ENCODE data around the gene SYNE1. TPM values are rescaled to one million over a fixed set of nuclear protein-coding genes. Genes with fewer than 3 reads are reported as not detected.

Gene SYNE1
- total and polyA plus RNA-seq, 11 donors = 25.0 to 178 (median 112) TPM

GRCh38 chr6:152355166-152355565, 282.0 kb downstream of the SYNE1 start:
- ATAC-seq (no peak), DNase-seq (no peak)
- Histone ChIP-seq H3K9me3 (no peaks in the 10 kb centered on the region), H3K36me3 (peaks cover 0 to 100% (median 77%) of the 10 kb centered on the region in 9 donors), H3K27me3 (no peaks in the 10 kb centered on the region), H3K4me3 (no peak overlapping the region), H3K4me1 (peaks cover 0 to 33% (median 10%) of the 10 kb centered on the region in 12 donors), H3K27ac (peak overlapping the region in 4 of 12 donors; percentile 7 to 44 (median 28))
- intact Hi-C loops (cut with DNase I) = no loop called here
- no peak for TF ChIP-seq POLR2A (IDR thresholded peaks at IDR 0.05)
- TF ChIP-seq CTCF (IDR thresholded peaks at IDR 0.05) = no peak

GRCh38 chr6:152353440-152353839, 283.7 kb downstream of the SYNE1 start:
- no peaks in the 10 kb centered on the region for H3K9me3 ChIP-seq
- 63 to 68% (median 64%) methylated on average over 6 of the region's 6 CpGs for WGBS, 4 donors

GRCh38 chr6:152351742-152352141, 285.4 kb downstream of the SYNE1 start:
- peak in 3 of 4 donors; percentile 37 to 44 (median 38) for ATAC-seq

More at GRCh38 chr6:152353440-152353839, 283.7 kb downstream of the SYNE1 start:
- no peaks in the 10 kb centered on the region for H3K27me3 ChIP-seq
- no peak for DNase-seq
- TF ChIP-seq POLR2A (IDR thresholded peaks at IDR 0.05) (no peak), CTCF (IDR thresholded peaks at IDR 0.05) (no peak)
- H3K4me1 ChIP-seq = peaks cover 0 to 37% (median 11%) of the 10 kb centered on the region in 12 donors
- peaks cover 0 to 100% (median 84%) of the 10 kb centered on the region in 9 donors for H3K36me3 ChIP-seq
- H3K4me3 ChIP-seq = no peak overlapping the region
- intact Hi-C loops (cut with DNase I) = no loop called here
- peak overlapping the region in 2 of 12 donors; percentile 41 to 71 for H3K27ac ChIP-seq
- peak in 2 of 4 donors; percentile 30 to 37 for ATAC-seq

GRCh38 chr6:152351110-152351509, 286.1 kb downstream of the SYNE1 start:
- DNase-seq (peak in 3 of 5 donors; percentile 22 to 53 (median 46)), ATAC-seq (peak; percentile 89 to 91 (median 90))
- no peaks in the 10 kb centered on the region for H3K9me3 ChIP-seq
- peaks cover 0 to 99% (median 84%) of the 10 kb centered on the region in 9 donors for H3K36me3 ChIP-seq
- peak overlapping the region in 11 of 12 donors; percentile 32 to 71 (median 61) for H3K27ac ChIP-seq
- no peaks in the 10 kb centered on the region for H3K27me3 ChIP-seq
- TF ChIP-seq CTCF (IDR thresholded peaks at IDR 0.05) = no peak
- no peak for TF ChIP-seq POLR2A (IDR thresholded peaks at IDR 0.05)
- intact Hi-C loops (cut with DNase I) = no loop called here
- WGBS, 4 donors = 26 to 57% (median 49%) methylated on average over 2 of the region's 2 CpGs
- H3K4me3 ChIP-seq = no peak overlapping the region
- peaks cover 0 to 37% (median 9%) of the 10 kb centered on the region in 12 donors for H3K4me1 ChIP-seq

More at GRCh38 chr6:152351742-152352141, 285.4 kb downstream of the SYNE1 start:
- TF ChIP-seq CTCF (IDR thresholded peaks at IDR 0.05) (no peak), POLR2A (IDR thresholded peaks at IDR 0.05) (no peak)
- peaks cover 0 to 37% (median 11%) of the 10 kb centered on the region in 12 donors for H3K4me1 ChIP-seq
- no peaks in the 10 kb centered on the region for H3K27me3 ChIP-seq
- H3K9me3 ChIP-seq = no peaks in the 10 kb centered on the region
- 59 to 76% (median 70%) methylated on average over 5 of the region's 5 CpGs for WGBS, 4 donors
- H3K4me3 ChIP-seq = no peak overlapping the region
- intact Hi-C loops (cut with DNase I) = no loop called here
- H3K36me3 ChIP-seq = peaks cover 0 to 99% (median 81%) of the 10 kb centered on the region in 9 donors
- peak overlapping the region in 10 of 12 donors; percentile 17 to 71 (median 60) for H3K27ac ChIP-seq
- DNase-seq = no peak

All from heart left ventricle (tissue), 16 donors.